Ishikawa (cell line): ENCODE results near the gene MZT1.

Experiments
- EP300 ChIP-seq: IDR thresholded peaks from 2 replicates; pipeline ENCODE4 v1.6.1; 2012; ENCODE audit warnings: borderline replicate concordance
- RAD21 ChIP-seq: IDR thresholded peaks from 2 replicates; pipeline ENCODE4 v1.6.1; 2012; ENCODE audit warnings: low read depth
- REST ChIP-seq: IDR thresholded peaks from 2 replicates; pipeline ENCODE4 v1.6.1; 2012; ENCODE audit warnings: low read depth, mild to moderate bottlenecking
- TAF1 ChIP-seq: IDR thresholded peaks from 2 replicates; pipeline ENCODE4 v1.6.1; 2012; ENCODE audit warnings: low read depth, mild to moderate bottlenecking
- YY1 ChIP-seq: IDR thresholded peaks from 2 replicates; pipeline ENCODE4 v1.6.1; 2012; ENCODE audit warnings: low read depth
- ZBTB7A ChIP-seq: IDR thresholded peaks from 2 replicates; pipeline ENCODE4 v1.6.1; 2012; ENCODE audit warnings: low read depth

- TF ChIP-seq RAD21 = peak; percentile 57
- no peak for TF ChIP-seq YY1
- no peak for TF ChIP-seq ZBTB7A
- TF ChIP-seq TAF1 = no peak
- no peak for TF ChIP-seq REST
- no peak for TF ChIP-seq EP300
These were observed 30.9 kb downstream of the MZT1 start for GRCh38 chr13:72696579-72696978.
